HCT116 (cell line): ENCODE measurements around the gene DNAJC6. TPM values are rescaled to one million over a fixed set of nuclear protein-coding genes. Genes with fewer than 3 reads are reported as not detected.
A peak's percentile ranks its signal among the peaks of the same experiment; 100 is the strongest.
"Not testable (repeated sequence)": the region's sequence is repeated elsewhere in the genome, so short reads cannot be mapped to it uniquely, and the experiment has no call there.

ENCODE experiments used
- ATAC-seq: fragments of 200-7000 bp; cut with Tn5 transposase; 2 replicates; pipeline ENCODE4 v1.9.1; 2020; ENCODE audit warnings: mild to moderate bottlenecking, moderate library complexity
- BruUV-seq: library from RNA; stranded (reverse); fragments of 400-500 nt; replicated peaks from 2 replicates; lab custom pipeline; 2021; lab: Mats Ljungman, UMichigan
- CTCF ChIA-PET: fragments of 300-600 bp; sonication (Branson Sonifier 250); formaldehyde crosslinking; loops from one replicate; lab custom pipeline; 2021; ENCODE audit warnings: antibody characterized with exemption; lab: Charles Lee
- POLR2A ChIA-PET: fragments of 300-600, 350-600 bp; sonication (Branson Sonifier 250); formaldehyde crosslinking; loops from one replicate; lab custom pipeline; 2021; ENCODE audit warnings: antibody characterized with exemption; lab: Charles Lee
- RAD21 ChIA-PET, 2 experiments: fragments of 300-600 bp; sonication (Branson Sonifier 250); formaldehyde crosslinking; loops; one replicate each; lab custom pipeline; 2023; ENCODE audit warnings: low total read pairs in 2 of 2; ENCODE audit not compliant: uncharacterized antibody in 2 of 2, unreplicated experiment in 2 of 2, low non-redundant PET in 1 of 2; lab: Charles Lee
- DNase-seq: peaks from one replicate; pipeline ENCODE4 v3.0.0-alpha.2; 2010; ENCODE audit warnings: low read depth, low spot score
- H2AFZ ChIP-seq: fragments of 200-600 bp; shearing (Covaris generic), sonication (generic); 2 replicates; pipeline ENCODE4 v1.6.1; 2017; ENCODE audit warnings: low read depth, mixed run types, mixed read lengths, antibody characterized with exemption, low read length; ENCODE audit not compliant: poor library complexity, severe bottlenecking
- H3K27ac ChIP-seq: 2 replicates; pipeline ENCODE4 v1.5.1; 2012; ENCODE audit warnings: low read depth, low read length
- H3K27me3 ChIP-seq: fragments of 200-600 bp; sonication (generic); 2 replicates; pipeline ENCODE4 v1.6.1; 2016; ENCODE audit warnings: mixed run types, low read length, mixed read lengths; ENCODE audit not compliant: insufficient read depth
- H3K36me3 ChIP-seq, 2 experiments: fragments of 200-500 bp in 1 of 2; fragments of 200-600 bp in 1 of 2; sonication (Bioruptor generic) in 1 of 2; sonication (generic) in 1 of 2; 2 replicates each; pipeline versions ENCODE4 v1.5.1 to v1.6.1; 2014 to 2016; ENCODE audit warnings: low read length in 2 of 2, inconsistent platforms in 1 of 2, mixed read lengths in 1 of 2, mixed run types in 1 of 2; ENCODE audit not compliant: insufficient read depth in 2 of 2, control insufficient read depth in 1 of 2
- H3K4me1 ChIP-seq, 2 experiments: fragments of 200-600 bp in 1 of 2; sonication (generic) in 1 of 2; 2 replicates each; pipeline versions ENCODE4 v1.5.1 to v1.6.1; 2012 to 2017; ENCODE audit warnings: low read length in 2 of 2, inconsistent platforms in 1 of 2, mild to moderate bottlenecking in 1 of 2, mixed read lengths in 1 of 2, mixed run types in 1 of 2, moderate library complexity in 1 of 2; ENCODE audit not compliant: insufficient read depth in 2 of 2, control insufficient read depth in 1 of 2
- H3K4me2 ChIP-seq: fragments of 200-600 bp; sonication (generic); 2 replicates; pipeline ENCODE4 v1.6.1; 2017; ENCODE audit warnings: mixed run types, low read length, mixed read lengths
- H3K4me3 ChIP-seq, 2 experiments: fragments of 200-600 bp in 1 of 2; sonication (generic) in 1 of 2; replicated peaks in 1 of 2; 2 replicates each; pipeline ENCODE4 v1.5.1; 2011 to 2016; ENCODE audit warnings: low read length in 2 of 2, control low read depth in 1 of 2, low read depth in 1 of 2, mild to moderate bottlenecking in 1 of 2, mixed read lengths in 1 of 2, mixed run types in 1 of 2
- H3K79me2 ChIP-seq: fragments of 200-600 bp; sonication (generic); 2 replicates; pipeline ENCODE4 v1.6.1; 2017; ENCODE audit warnings: mild to moderate bottlenecking, mixed run types, low read length, moderate library complexity, mixed read lengths; ENCODE audit not compliant: insufficient read depth
- H3K9ac ChIP-seq: fragments of 200-600 bp; sonication (generic); 2 replicates; pipeline ENCODE4 v1.6.1; 2016; ENCODE audit warnings: low read length, mixed read lengths
- H3K9me2 ChIP-seq: fragments of 200-600 bp; sonication (generic), shearing (Covaris generic); 2 replicates; pipeline ENCODE4 v1.6.1; 2017; ENCODE audit warnings: mixed run types, mild to moderate bottlenecking, moderate library complexity; ENCODE audit not compliant: insufficient read depth
- H3K9me3 ChIP-seq, 2 experiments: fragments of 200-500 bp in 1 of 2; fragments of 200-600 bp in 1 of 2; sonication (Bioruptor generic) in 1 of 2; sonication (generic) in 1 of 2; 2 replicates each; pipeline ENCODE4 v1.6.1; 2014 to 2017; ENCODE audit warnings: low read length in 2 of 2, mixed read lengths in 2 of 2, inconsistent platforms in 1 of 2, low read depth in 1 of 2, mild to moderate bottlenecking in 1 of 2, mixed run types in 1 of 2, moderate library complexity in 1 of 2; ENCODE audit not compliant: control insufficient read depth in 1 of 2, insufficient read depth in 1 of 2
- H4K20me1 ChIP-seq: fragments of 200-600 bp; sonication (generic), shearing (Covaris generic); 2 replicates; pipeline ENCODE4 v1.6.1; 2017; ENCODE audit warnings: mixed run types, mild to moderate bottlenecking, moderate library complexity; ENCODE audit not compliant: insufficient read depth
- FOSL1 ChIP-seq: IDR thresholded peaks from 2 replicates; pipeline ENCODE4 v1.6.1; 2012; ENCODE audit warnings: low read depth
- RAD21 ChIP-seq: IDR thresholded peaks from 2 replicates; pipeline ENCODE4 v1.6.1; 2012; ENCODE audit warnings: low read depth, mild to moderate bottlenecking
- intact Hi-C: fragments of 100-400 bp; cut with micrococcal nuclease; formaldehyde crosslinking; loops from 2 replicates; pipeline ENCODE4 v1.10.0; 2022
- total RNA-seq: library from RNA; stranded (reverse); gene quantifications from one replicate; pipeline ENCODE4 v1.2.1, GENCODE V29; 2021; ENCODE audit not compliant: unreplicated experiment
- TF ChIP-seq, protein P1 (sequence below), 3 experiments: fragments of 200-600 bp in 1 of 3; sonication (generic) in 1 of 3; IDR thresholded peaks in 2 of 3; conservative IDR thresholded peaks in 1 of 3; 2 replicates each; pipeline ENCODE4 v1.5.1; 2012 to 2017; ENCODE audit warnings: low read depth in 2 of 3, low read length in 2 of 3, antibody characterized with exemption in 1 of 3, borderline replicate concordance in 1 of 3, control low read depth in 1 of 3, mild to moderate bottlenecking in 1 of 3, mixed read lengths in 1 of 3, mixed run types in 1 of 3, moderate library complexity in 1 of 3; ENCODE audit not compliant: insufficient read depth in 1 of 3

Gene DNAJC6
- total RNA-seq, 1 experiment from 2014 or later: 9.0 TPM

DNA sequence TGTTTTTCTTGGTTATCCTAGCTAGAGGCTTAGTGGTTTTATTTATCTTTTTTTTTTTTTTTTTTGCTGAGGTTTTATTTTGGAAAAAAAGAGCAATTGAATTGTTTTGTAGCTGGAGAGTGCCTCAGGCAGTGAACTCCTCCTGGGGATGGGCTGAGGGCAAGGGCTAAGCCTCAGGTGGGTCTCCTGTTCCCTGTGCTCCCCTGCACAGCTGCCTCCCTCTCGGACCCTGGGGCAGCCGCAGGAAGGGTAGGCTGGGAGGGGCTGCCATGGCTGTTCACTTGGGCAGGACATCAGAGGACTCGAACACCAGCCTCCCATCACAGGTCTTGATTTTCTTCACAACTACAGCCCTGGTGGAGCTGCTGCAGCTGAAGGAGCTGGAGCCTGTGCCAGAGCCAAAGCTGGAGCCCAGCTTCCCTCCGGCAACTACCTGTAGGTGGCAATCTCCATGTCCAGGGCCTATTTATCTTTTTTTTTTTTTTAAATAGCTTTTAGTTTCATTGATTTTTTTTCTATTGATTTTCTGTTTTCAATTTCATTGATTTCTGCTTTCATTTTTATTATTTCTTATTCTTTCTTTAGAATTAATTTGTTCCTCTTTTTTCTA is 140.0 kb downstream of the DNAJC6 start:
- intact Hi-C loops: no loop called here
- POLR2A ChIA-PET: interaction anchor here (0.7 kb wide), 1 partner anchor 11 kb away, joined by 3 read pairs; no protein-coding TSS in a partner anchor
- no TSS peak for BruUV-seq
- H3K4me2 ChIP-seq: no peak overlapping the region
- no peak for TF ChIP-seq FOSL1
- 0 out of 2 replicates have a peak, but pooled peaks have one; percentile 9 for TF ChIP-seq RAD21
- TF ChIP-seq, protein P1, sequence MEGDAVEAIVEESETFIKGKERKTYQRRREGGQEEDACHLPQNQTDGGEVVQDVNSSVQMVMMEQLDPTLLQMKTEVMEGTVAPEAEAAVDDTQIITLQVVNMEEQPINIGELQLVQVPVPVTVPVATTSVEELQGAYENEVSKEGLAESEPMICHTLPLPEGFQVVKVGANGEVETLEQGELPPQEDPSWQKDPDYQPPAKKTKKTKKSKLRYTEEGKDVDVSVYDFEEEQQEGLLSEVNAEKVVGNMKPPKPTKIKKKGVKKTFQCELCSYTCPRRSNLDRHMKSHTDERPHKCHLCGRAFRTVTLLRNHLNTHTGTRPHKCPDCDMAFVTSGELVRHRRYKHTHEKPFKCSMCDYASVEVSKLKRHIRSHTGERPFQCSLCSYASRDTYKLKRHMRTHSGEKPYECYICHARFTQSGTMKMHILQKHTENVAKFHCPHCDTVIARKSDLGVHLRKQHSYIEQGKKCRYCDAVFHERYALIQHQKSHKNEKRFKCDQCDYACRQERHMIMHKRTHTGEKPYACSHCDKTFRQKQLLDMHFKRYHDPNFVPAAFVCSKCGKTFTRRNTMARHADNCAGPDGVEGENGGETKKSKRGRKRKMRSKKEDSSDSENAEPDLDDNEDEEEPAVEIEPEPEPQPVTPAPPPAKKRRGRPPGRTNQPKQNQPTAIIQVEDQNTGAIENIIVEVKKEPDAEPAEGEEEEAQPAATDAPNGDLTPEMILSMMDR (IDR thresholded peaks at IDR 0.05 in 2 of 3, conservative IDR thresholded peaks at IDR 0.05 in 1 of 3; ENCODE audit: borderline replicate concordance in 1 of 3, insufficient read depth in 1 of 3, low read depth in 2 of 3, low read length in 2 of 3): peak; percentile 12 to 47 (median 29); a peak in 3 of 6 replicates
- H3K4me1 ChIP-seq: no peaks in the 10 kb centered on the region
- DNase-seq (no peak), ATAC-seq (peak; percentile 74)
- H3K27ac ChIP-seq: no peak overlapping the region
- no peaks in the 10 kb centered on the region for H3K79me2 ChIP-seq
- H2AFZ ChIP-seq: no peak overlapping the region
- H3K36me3 ChIP-seq: no peaks in the 10 kb centered on the region
- H3K9me2 ChIP-seq: no peaks in the 10 kb centered on the region
- RAD21 ChIA-PET: interaction anchor here in 1 of 2 experiments (0.7 kb wide), 1 partner anchor 10 kb away, joined by 3 read pairs; no protein-coding TSS in a partner anchor
- no peaks in the 10 kb centered on the region for H3K27me3 ChIP-seq
- H3K9ac ChIP-seq: no peak overlapping the region
- H4K20me1 ChIP-seq: no peaks in the 10 kb centered on the region
- no peaks in the 10 kb centered on the region for H3K9me3 ChIP-seq
- H3K4me3 ChIP-seq: no peak overlapping the region
- CTCF ChIA-PET: interaction anchor here (0.6 to 1.9 kb wide), 9 partner anchors 8 to 238 kb away, joined by 3 to 28 read pairs (median 4); no protein-coding TSS in a partner anchor

DNA sequence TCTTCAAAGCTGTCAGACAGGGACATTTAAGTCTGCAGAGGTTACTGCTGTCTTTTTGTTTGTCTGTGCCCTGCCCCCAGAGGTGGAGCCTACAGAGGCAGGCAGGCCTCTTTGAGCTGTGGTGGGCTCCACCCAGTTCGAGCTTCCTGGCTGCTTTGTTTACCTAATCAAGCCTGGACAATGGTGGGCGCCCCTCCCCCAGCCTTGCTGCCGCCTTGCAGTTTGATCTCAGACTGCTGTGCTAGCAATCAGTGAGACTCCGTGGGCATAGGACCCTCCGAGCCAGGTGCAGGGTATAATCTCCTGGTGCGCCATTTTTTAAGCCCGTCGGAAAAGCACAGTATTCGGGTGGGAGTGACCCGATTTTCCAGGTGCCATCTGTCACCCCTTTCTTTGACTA is 146.3 kb downstream of the DNAJC6 start:
- H3K9me2 ChIP-seq, H3K4me3 ChIP-seq, H3K27ac ChIP-seq, ATAC-seq, BruUV-seq, H4K20me1 ChIP-seq, intact Hi-C loops, H3K9me3 ChIP-seq, POLR2A ChIA-PET, CTCF ChIA-PET, H3K4me2 ChIP-seq, H3K79me2 ChIP-seq, H3K27me3 ChIP-seq, DNase-seq, H3K36me3 ChIP-seq, H3K9ac ChIP-seq, H2AFZ ChIP-seq, RAD21 ChIA-PET, H3K4me1 ChIP-seq: not testable (repeated sequence)
